ENCODE data around the gene TC2N.
A peak's percentile ranks its signal among the peaks of the same experiment; 100 is the strongest.
"Not testable (repeated sequence)": the region's sequence is repeated elsewhere in the genome, so short reads cannot be mapped to it uniquely, and the experiment has no call there.

The TC2N gene
- 79.3 to 351 (median 236) reads per million in 4 experiments for total RNA-seq

GRCh38 chr14:91867316-91867988 is at the start of gene TC2N:
Gene TC2N, minus strand, starts transcription at chr14:91867536. Its CDS starts 53,767 bp downstream, at chr14:91813769.
- DNase-seq = no peak

- DNase-seq = no peak
Observed at GRCh38 chr14:91912035-91912434, 44.7 kb upstream of the TC2N start.

GRCh38 chr14:91911474-91912032 is 44.2 kb upstream of the TC2N start:
- peak; percentile 10 for DNase-seq

GRCh38 chr14:91910196-91910595 is 42.9 kb upstream of the TC2N start:
- DNase-seq = no peak

DNA sequence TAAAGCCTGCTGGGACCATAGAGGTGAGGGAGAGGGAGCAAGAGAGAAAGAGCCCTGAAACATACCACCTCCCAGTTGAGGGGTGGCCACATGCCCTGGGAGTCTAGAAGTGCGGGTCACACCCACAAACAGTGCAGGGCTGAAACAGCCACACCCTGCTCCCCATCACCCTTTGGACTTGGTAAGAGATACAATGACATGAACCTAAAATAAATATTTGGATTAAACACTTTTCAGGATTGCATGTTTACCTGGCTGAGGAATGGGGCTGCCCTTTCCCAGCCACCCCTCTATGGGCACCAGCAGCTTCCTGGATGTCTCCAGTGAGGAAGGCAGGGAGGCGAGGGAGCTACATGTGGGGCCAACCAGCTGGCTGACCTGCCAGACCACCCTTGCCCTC is 39.0 kb upstream of the TC2N start:
- DNase-seq = no peak

DNA sequence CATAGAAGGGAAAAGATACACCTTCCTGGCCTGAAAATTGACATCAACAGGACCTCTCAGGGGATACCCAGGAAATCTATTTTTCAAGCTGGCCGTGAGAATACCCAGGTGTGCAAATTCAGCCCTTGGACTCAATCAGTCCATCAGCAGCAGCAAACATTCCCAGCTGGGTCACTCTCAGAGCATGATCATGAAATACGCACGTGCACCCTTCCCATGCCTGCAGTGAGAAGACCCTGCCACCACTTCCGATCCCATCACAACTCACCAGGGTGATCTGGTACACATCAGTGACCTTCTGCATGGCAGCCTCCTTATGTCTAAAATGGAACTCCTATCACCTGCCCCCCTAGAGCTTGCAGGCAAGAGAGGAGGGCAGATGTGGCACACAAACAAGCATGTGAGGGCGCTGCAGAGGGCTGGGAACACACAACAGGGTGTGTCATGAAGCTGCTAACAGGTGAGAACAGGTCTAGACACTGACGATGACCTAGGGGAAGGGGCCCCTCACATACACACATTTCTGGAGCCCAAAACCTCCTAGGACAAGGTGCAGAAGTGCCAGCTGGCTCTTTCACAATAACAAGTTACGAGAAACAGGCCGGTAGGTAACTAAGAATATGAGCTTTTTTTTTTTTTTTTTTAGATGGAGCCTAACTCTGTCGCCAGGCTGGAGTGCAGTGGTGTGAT is 37.8 kb upstream of the TC2N start:
- no peak for DNase-seq

- no peak for DNase-seq
Observed at GRCh38 chr14:91904483-91904882, 37.1 kb upstream of the TC2N start.

GRCh38 chr14:91903070-91903469 is 35.7 kb upstream of the TC2N start:
- DNase-seq = no peak

DNA sequence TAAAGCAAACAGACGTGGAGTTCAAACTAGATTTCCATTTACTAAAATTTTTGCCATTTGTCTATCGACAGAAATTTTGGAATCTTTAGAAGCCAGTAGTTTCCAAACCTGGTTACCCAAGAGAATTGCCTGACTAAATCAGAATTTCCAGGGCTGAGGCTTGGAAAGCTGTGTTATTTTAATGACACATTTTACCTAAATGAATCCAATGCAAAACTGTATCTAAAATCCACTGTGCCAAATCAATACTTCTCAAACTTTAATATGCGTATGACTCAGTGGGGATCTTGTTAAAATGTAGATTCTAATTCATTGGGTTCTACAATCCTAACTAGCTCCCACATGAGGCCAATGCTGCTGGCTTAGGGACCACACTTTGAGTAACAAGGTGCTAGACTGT is 35.0 kb upstream of the TC2N start:
- no peak for DNase-seq

GRCh38 chr14:91901449-91902226 is 34.3 kb upstream of the TC2N start:
- no peak for DNase-seq

GRCh38 chr14:91899806-91900205 is 32.5 kb upstream of the TC2N start:
- DNase-seq = no peak

DNA sequence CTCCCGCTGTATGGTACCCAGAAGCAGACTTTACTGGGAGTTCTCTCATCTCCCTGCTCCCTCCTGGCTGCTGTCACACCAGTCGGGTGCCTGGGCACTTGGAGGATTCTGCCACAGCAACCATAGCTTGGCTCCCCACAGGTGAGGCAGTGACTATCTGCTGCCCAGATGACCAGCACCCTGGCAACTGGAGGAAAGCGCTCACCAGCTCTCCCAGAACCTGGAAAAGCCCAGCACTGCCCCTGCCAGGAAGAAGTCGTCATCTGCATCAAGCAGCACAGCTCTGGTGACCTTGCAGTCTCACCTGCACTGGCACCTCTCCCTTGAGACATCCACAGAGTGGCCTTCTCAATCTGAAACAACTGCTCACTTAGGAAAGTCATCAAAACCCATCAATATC is 31.9 kb upstream of the TC2N start:
- DNase-seq = no peak

DNA sequence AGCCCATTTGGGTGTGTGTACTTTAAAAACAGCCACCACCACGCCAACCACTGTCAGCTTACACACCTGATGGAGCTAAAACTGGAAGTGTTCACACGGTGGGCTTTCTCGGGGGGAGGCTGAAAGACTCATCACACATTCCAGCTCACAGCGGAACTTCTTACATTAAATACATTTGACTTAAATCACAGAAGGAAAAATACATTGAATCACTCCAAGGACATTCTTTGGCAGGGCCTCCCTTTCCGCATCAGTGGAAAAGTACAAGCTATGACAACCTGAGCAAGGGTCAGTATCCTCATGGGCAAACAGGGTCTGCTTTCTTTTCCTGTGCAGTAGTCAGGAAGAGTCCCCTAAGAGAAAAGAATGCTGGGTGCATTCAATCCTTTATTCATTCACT is 31.0 kb upstream of the TC2N start:
- DNase-seq = no peak

DNA sequence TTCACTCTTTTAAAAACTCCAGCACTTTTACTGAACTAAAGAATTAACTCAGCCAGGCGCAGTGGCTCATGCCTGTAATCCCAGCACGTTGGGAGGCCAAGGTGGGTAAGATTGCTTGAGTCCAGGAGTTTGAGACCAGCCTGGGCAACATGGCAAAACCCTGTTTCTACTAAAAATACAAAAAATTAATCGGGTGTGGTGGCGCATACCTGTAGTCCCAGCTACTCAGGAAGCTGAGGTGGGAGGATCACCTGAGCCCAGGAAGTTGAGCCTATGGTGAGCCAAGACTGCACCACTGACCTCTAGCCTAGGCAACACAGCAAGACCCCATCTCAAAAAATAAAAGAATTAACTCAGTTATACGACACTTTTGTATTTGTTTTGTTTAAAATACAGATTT is 30.4 kb upstream of the TC2N start:
- not testable (repeated sequence) for DNase-seq

- DNase-seq = no peak
Observed at GRCh38 chr14:91897106-91897701, 29.9 kb upstream of the TC2N start.

- DNase-seq = no peak
Observed at GRCh38 chr14:91896419-91896818, 29.1 kb upstream of the TC2N start.

DNA sequence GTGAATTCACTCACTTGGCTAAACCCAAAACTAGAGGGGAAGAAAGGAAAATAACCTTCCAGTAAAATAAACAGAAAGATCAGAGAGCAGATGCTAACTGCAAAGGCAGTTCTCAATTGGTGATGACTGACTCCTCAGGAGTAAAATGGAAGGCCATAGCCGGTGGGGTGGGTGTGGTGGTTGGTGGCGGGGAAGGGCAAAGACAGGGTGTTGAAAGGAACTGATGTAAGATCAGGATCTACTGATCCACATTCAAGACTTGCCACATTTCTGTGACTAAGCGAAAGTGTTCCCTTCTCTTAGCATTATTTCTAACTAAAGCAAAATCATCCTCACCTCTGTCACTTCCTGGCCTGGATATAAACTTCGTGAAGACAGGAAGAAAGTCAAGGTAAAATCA is 26.3 kb upstream of the TC2N start:
- DNase-seq = no peak

DNA sequence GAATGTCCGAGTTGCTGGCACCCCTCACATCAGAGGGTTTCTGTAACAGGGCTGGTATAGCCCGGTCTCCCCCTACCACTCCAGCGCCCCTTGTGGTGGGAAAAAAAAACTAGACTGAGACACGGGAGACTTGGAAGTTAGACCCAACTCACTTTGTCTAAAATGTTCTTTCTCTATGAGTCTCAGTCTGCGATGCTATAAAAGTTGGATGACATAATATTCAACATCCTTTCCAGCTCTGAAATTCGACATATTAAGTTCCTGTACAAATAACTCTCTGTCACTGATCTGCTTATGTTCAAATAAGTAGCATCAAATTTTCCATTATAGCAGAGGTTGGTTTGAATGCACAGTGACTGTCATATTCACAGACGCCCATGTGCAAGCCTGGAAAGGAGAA is 25.7 kb upstream of the TC2N start:
- no peak for DNase-seq

DNA sequence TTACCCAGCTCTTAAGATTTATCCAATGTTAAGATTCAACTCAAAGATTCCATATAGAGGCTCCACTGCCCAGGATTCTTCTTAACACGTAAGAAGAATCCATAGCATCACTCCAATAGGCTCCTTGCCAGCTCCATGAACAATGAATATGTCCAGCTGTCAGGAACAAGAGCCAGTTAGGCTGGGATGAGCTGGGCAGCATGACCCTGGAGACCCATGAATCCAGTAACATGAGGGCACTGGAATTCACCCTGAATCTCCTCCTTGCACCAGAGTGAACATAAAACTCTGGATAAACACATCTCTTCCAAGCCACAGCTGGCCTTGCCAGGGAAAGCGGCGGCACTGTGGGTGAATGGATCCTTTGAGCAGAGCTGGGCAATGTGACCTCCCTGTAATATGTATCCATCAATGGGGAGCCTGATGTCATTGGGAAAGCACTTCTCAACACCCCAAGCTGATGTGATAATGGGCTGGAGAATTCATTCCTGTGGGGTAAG is 24.4 kb upstream of the TC2N start:
- no peak for DNase-seq

DNA sequence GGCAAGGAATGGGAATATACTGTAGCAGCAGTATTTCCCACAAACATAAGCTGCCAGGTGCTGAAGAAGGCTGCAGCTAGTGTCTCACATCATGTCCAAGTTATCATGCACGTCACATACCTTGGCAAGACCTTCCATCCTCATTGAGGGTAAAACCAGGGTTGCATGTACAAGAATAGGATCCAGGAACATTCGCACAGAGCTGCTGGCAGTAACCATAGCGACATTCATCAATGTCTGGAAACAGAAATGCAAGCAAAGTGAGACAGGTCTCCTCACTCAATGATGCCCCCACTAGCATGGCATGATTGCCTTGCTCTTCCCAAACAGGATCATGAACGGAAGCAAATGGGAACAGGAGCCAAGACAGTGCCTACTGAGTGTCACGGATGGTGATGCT is 23.8 kb upstream of the TC2N start:
- no peak for DNase-seq

- no peak for DNase-seq
Observed at GRCh38 chr14:91890291-91890749, 23.0 kb upstream of the TC2N start.

- no peak for DNase-seq
Observed at GRCh38 chr14:91889477-91890211, 22.3 kb upstream of the TC2N start.
